ENCODE measurements around the gene ACOX2.

Gene ACOX2

GRCh38 chr3:58565621-58566397, 28.8 kb upstream of the ACOX2 start:
- no peak overlapping the region for H3K4ac ChIP-seq (ENCODE audit: low read length)
- peak overlapping the region; percentile 59 for H2BK12ac ChIP-seq (ENCODE audit: low read length)
- H4K91ac ChIP-seq (ENCODE audit: low read depth, low read length, poor library complexity): no peak overlapping the region
- peak overlapping the region; percentile 38 for H2BK120ac ChIP-seq (ENCODE audit: low read depth, low read length)
- H4K8ac ChIP-seq (ENCODE audit: low read depth, low read length): no peak overlapping the region
- peak overlapping the region; percentile 72 for H3K18ac ChIP-seq (ENCODE audit: low read length)
- H3K27ac ChIP-seq (replicated peaks; ENCODE audit: low read length): peak overlapping the region; percentile 9
- DNase-seq (ENCODE audit: low spot score): no peak
- H2AK5ac ChIP-seq (ENCODE audit: low read depth, low read length): peak overlapping the region; percentile 54
- H3K79me1 ChIP-seq (ENCODE audit: low read depth, low read length): no peaks in the 10 kb centered on the region
- no peak overlapping the region for H3K9ac ChIP-seq (ENCODE audit: low read depth, low read length, poor library complexity)
- peak overlapping the region; percentile 90 for H2BK15ac ChIP-seq (ENCODE audit: low read length)
- H3K4me3 ChIP-seq (ENCODE audit: low read length in 2 of 2): no peak overlapping the region
- H3K23ac ChIP-seq (ENCODE audit: low read depth, low read length, poor library complexity): no peak overlapping the region
- WGBS, 2 donors (ENCODE audit: extremely low coverage in 2 of 2, insufficient read length in 2 of 2, insufficient replicate concordance in 1 of 2): no CpG with 5 or more reads among the region's 12 CpGs
- peak overlapping the region; percentile 55 for H2AFZ ChIP-seq (ENCODE audit: low read length)
- H3K9me3 ChIP-seq (replicated peaks in 1 of 2; ENCODE audit: control insufficient read depth in 2 of 2, insufficient read depth in 1 of 2, low read depth in 1 of 2, low read length in 2 of 2): peaks cover 0 to 6% of the 10 kb centered on the region in 2 donors
- H3K36me3 ChIP-seq (replicated peaks in 1 of 2; ENCODE audit: control insufficient read depth in 2 of 2, insufficient read depth in 2 of 2, low read length in 2 of 2): no peaks in the 10 kb centered on the region
- no peaks in the 10 kb centered on the region for H3K27me3 ChIP-seq (ENCODE audit: control insufficient read depth in 3 of 3, insufficient read depth in 3 of 3, low read depth in 1 of 3, low read length in 3 of 3)
- H3K4me2 ChIP-seq (ENCODE audit: insufficient read depth, low read length, poor library complexity, severe bottlenecking): no peak overlapping the region
- H3K4me1 ChIP-seq (ENCODE audit: control insufficient read depth in 2 of 2, insufficient read depth in 1 of 2, low read depth in 1 of 2, low read length in 2 of 2): peaks cover 11 to 20% of the 10 kb centered on the region in 2 donors
- H3K14ac ChIP-seq (ENCODE audit: low read length): no peak overlapping the region
- peak overlapping the region; percentile 84 for H2BK5ac ChIP-seq (ENCODE audit: low read length)

GRCh38 chr3:58564456-58565160, 27.6 kb upstream of the ACOX2 start:
- H3K4me2 ChIP-seq (ENCODE audit: insufficient read depth, low read length, poor library complexity, severe bottlenecking): no peak overlapping the region
- peak overlapping the region; percentile 47 for H2AK5ac ChIP-seq (ENCODE audit: low read depth, low read length)
- no CpG with 5 or more reads among the region's 13 CpGs for WGBS, 2 donors (ENCODE audit: extremely low coverage in 2 of 2, insufficient read length in 2 of 2, insufficient replicate concordance in 1 of 2)
- H2BK120ac ChIP-seq (ENCODE audit: low read depth, low read length): no peak overlapping the region
- H3K27ac ChIP-seq (replicated peaks; ENCODE audit: low read length): peak overlapping the region; percentile 18
- no peaks in the 10 kb centered on the region for H3K27me3 ChIP-seq (ENCODE audit: control insufficient read depth in 3 of 3, insufficient read depth in 3 of 3, low read depth in 1 of 3, low read length in 3 of 3)
- no peak overlapping the region for H4K8ac ChIP-seq (ENCODE audit: low read depth, low read length)
- peak overlapping the region; percentile 30 for H2BK12ac ChIP-seq (ENCODE audit: low read length)
- no peak overlapping the region for H3K23ac ChIP-seq (ENCODE audit: low read depth, low read length, poor library complexity)
- peak overlapping the region; percentile 58 for H2AFZ ChIP-seq (ENCODE audit: low read length)
- no peak overlapping the region for H3K14ac ChIP-seq (ENCODE audit: low read length)
- no peak overlapping the region for H3K4me3 ChIP-seq (ENCODE audit: low read length in 2 of 2)
- no peaks in the 10 kb centered on the region for H3K36me3 ChIP-seq (replicated peaks in 1 of 2; ENCODE audit: control insufficient read depth in 2 of 2, insufficient read depth in 2 of 2, low read length in 2 of 2)
- no peak for DNase-seq (ENCODE audit: low spot score)
- H3K9ac ChIP-seq (ENCODE audit: low read depth, low read length, poor library complexity): no peak overlapping the region
- H3K4ac ChIP-seq (ENCODE audit: low read length): peak overlapping the region; percentile 19
- H2BK5ac ChIP-seq (ENCODE audit: low read length): peak overlapping the region; percentile 14
- peak overlapping the region; percentile 27 for H4K91ac ChIP-seq (ENCODE audit: low read depth, low read length, poor library complexity)
- H3K79me1 ChIP-seq (ENCODE audit: low read depth, low read length): no peaks in the 10 kb centered on the region
- peaks cover 11 to 20% of the 10 kb centered on the region in 2 donors for H3K4me1 ChIP-seq (ENCODE audit: control insufficient read depth in 2 of 2, insufficient read depth in 1 of 2, low read depth in 1 of 2, low read length in 2 of 2)
- peak overlapping the region; percentile 57 for H3K18ac ChIP-seq (ENCODE audit: low read length)
- peaks cover 0 to 6% of the 10 kb centered on the region in 2 donors for H3K9me3 ChIP-seq (replicated peaks in 1 of 2; ENCODE audit: control insufficient read depth in 2 of 2, insufficient read depth in 1 of 2, low read depth in 1 of 2, low read length in 2 of 2)
- H2BK15ac ChIP-seq (ENCODE audit: low read length): peak overlapping the region; percentile 81

GRCh38 chr3:58564054-58564453, 27.1 kb upstream of the ACOX2 start:
- Histone ChIP-seq H3K27ac (replicated peaks; ENCODE audit: low read length) (no peak overlapping the region), H2BK5ac (ENCODE audit: low read length) (peak overlapping the region; percentile 14), H2BK120ac (ENCODE audit: low read depth, low read length) (no peak overlapping the region), H2BK12ac (ENCODE audit: low read length) (peak overlapping the region; percentile 30), H3K4me1 (ENCODE audit: control insufficient read depth in 2 of 2, insufficient read depth in 1 of 2, low read depth in 1 of 2, low read length in 2 of 2) (peaks cover 11 to 20% of the 10 kb centered on the region in 2 donors), H2AFZ (ENCODE audit: low read length) (no peak overlapping the region), H4K8ac (ENCODE audit: low read depth, low read length) (no peak overlapping the region), H2BK15ac (ENCODE audit: low read length) (peak overlapping the region; percentile 81), H3K36me3 (replicated peaks in 1 of 2; ENCODE audit: control insufficient read depth in 2 of 2, insufficient read depth in 2 of 2, low read length in 2 of 2) (no peaks in the 10 kb centered on the region), H3K27me3 (ENCODE audit: control insufficient read depth in 3 of 3, insufficient read depth in 3 of 3, low read depth in 1 of 3, low read length in 3 of 3) (no peaks in the 10 kb centered on the region), H3K14ac (ENCODE audit: low read length) (no peak overlapping the region), H3K4ac (ENCODE audit: low read length) (no peak overlapping the region), H3K79me1 (ENCODE audit: low read depth, low read length) (no peaks in the 10 kb centered on the region), H3K4me3 (ENCODE audit: low read length in 2 of 2) (no peak overlapping the region), H3K4me2 (ENCODE audit: insufficient read depth, low read length, poor library complexity, severe bottlenecking) (no peak overlapping the region), H3K18ac (ENCODE audit: low read length) (peak overlapping the region; percentile 57), H3K9ac (ENCODE audit: low read depth, low read length, poor library complexity) (no peak overlapping the region), H3K23ac (ENCODE audit: low read depth, low read length, poor library complexity) (no peak overlapping the region), H3K9me3 (replicated peaks in 1 of 2; ENCODE audit: control insufficient read depth in 2 of 2, insufficient read depth in 1 of 2, low read depth in 1 of 2, low read length in 2 of 2) (peaks cover 0 to 6% of the 10 kb centered on the region in 2 donors), H4K91ac (ENCODE audit: low read depth, low read length, poor library complexity) (no peak overlapping the region), H2AK5ac (ENCODE audit: low read depth, low read length) (no peak overlapping the region)
- DNase-seq (ENCODE audit: low spot score): no peak
- no CpG with 5 or more reads among the region's 1 CpG for WGBS, 2 donors (ENCODE audit: extremely low coverage in 2 of 2, insufficient read length in 2 of 2, insufficient replicate concordance in 1 of 2)

GRCh38 chr3:58563386-58564035, 26.5 kb upstream of the ACOX2 start:
- H3K4me1 ChIP-seq (ENCODE audit: control insufficient read depth in 2 of 2, insufficient read depth in 1 of 2, low read depth in 1 of 2, low read length in 2 of 2): peaks cover 11 to 18% of the 10 kb centered on the region in 2 donors
- no peak overlapping the region for H4K91ac ChIP-seq (ENCODE audit: low read depth, low read length, poor library complexity)
- no peak overlapping the region for H3K4me2 ChIP-seq (ENCODE audit: insufficient read depth, low read length, poor library complexity, severe bottlenecking)
- WGBS, 2 donors (ENCODE audit: extremely low coverage in 2 of 2, insufficient read length in 2 of 2, insufficient replicate concordance in 1 of 2): no CpG with 5 or more reads among the region's 6 CpGs
- H3K4ac ChIP-seq (ENCODE audit: low read length): peak overlapping the region; percentile 67
- no peaks in the 10 kb centered on the region for H3K36me3 ChIP-seq (replicated peaks in 1 of 2; ENCODE audit: control insufficient read depth in 2 of 2, insufficient read depth in 2 of 2, low read length in 2 of 2)
- no peak overlapping the region for H3K9ac ChIP-seq (ENCODE audit: low read depth, low read length, poor library complexity)
- H3K27ac ChIP-seq (replicated peaks; ENCODE audit: low read length): no peak overlapping the region
- no peak for DNase-seq (ENCODE audit: low spot score)
- H2AFZ ChIP-seq (ENCODE audit: low read length): no peak overlapping the region
- H2BK15ac ChIP-seq (ENCODE audit: low read length): no peak overlapping the region
- no peaks in the 10 kb centered on the region for H3K79me1 ChIP-seq (ENCODE audit: low read depth, low read length)
- H2BK12ac ChIP-seq (ENCODE audit: low read length): peak overlapping the region; percentile 48
- H3K27me3 ChIP-seq (ENCODE audit: control insufficient read depth in 3 of 3, insufficient read depth in 3 of 3, low read depth in 1 of 3, low read length in 3 of 3): no peaks in the 10 kb centered on the region
- H2AK5ac ChIP-seq (ENCODE audit: low read depth, low read length): peak overlapping the region; percentile 58
- peaks cover 0 to 6% of the 10 kb centered on the region in 2 donors for H3K9me3 ChIP-seq (replicated peaks in 1 of 2; ENCODE audit: control insufficient read depth in 2 of 2, insufficient read depth in 1 of 2, low read depth in 1 of 2, low read length in 2 of 2)
- no peak overlapping the region for H3K14ac ChIP-seq (ENCODE audit: low read length)
- no peak overlapping the region for H3K4me3 ChIP-seq (ENCODE audit: low read length in 2 of 2)
- H3K23ac ChIP-seq (ENCODE audit: low read depth, low read length, poor library complexity): no peak overlapping the region
- no peak overlapping the region for H2BK120ac ChIP-seq (ENCODE audit: low read depth, low read length)
- H3K18ac ChIP-seq (ENCODE audit: low read length): peak overlapping the region; percentile 73
- H4K8ac ChIP-seq (ENCODE audit: low read depth, low read length): no peak overlapping the region
- peak overlapping the region; percentile 14 for H2BK5ac ChIP-seq (ENCODE audit: low read length)

Data from neuronal stem cell (in vitro differentiated cells).